Large intestine (tissue), 3 donors: ENCODE measurements around the gene GDPD4. TPM values are rescaled to one million over a fixed set of nuclear protein-coding genes. Genes with fewer than 3 reads are reported as not detected.

ENCODE experiments used
- DNase-seq, 2 donors: peaks; one replicate each; pipeline versions ENCODE4 v3.0.0 to v3.0.0-alpha.2; 2013
- H3K27ac ChIP-seq: one replicate; pipeline ENCODE4 v1.5.1; 2013; ENCODE audit warnings: low read length
- H3K27me3 ChIP-seq: 2 replicates; pipeline ENCODE4 v1.6.1; 2013; ENCODE audit warnings: low read length; ENCODE audit not compliant: control insufficient read depth, insufficient read depth
- H3K36me3 ChIP-seq: 2 replicates; pipeline ENCODE4 v1.6.1; 2013; ENCODE audit warnings: low read length; ENCODE audit not compliant: control insufficient read depth, insufficient read depth
- H3K4me1 ChIP-seq: one replicate; pipeline ENCODE4 v1.6.1; 2013; ENCODE audit warnings: low read length; ENCODE audit not compliant: control insufficient read depth, insufficient read depth
- H3K4me3 ChIP-seq: one replicate; pipeline ENCODE4 v1.5.1; 2013; ENCODE audit warnings: low read length
- H3K9me3 ChIP-seq: one replicate; pipeline ENCODE4 v1.6.1; 2013; ENCODE audit warnings: mild to moderate bottlenecking, low read depth, low read length, moderate library complexity; ENCODE audit not compliant: control insufficient read depth
- WGBS: methylation state at CpG from one replicate; pipeline ENCODE4 v1.1.5; 2013; ENCODE audit warnings: low lambda C conversion rate; ENCODE audit not compliant: insufficient coverage; 5-methylcytosine and 5-hydroxymethylcytosine counted together
- polyA plus RNA-seq: library from polyadenylated mRNA; unstranded; fragments of 120-200 nt; gene quantifications from one replicate; pipeline ENCODE4 v1.2.1, GENCODE V29; 2013

GDPD4 gene
- polyA plus RNA-seq, 1 donor = 5.1 TPM

DNA sequence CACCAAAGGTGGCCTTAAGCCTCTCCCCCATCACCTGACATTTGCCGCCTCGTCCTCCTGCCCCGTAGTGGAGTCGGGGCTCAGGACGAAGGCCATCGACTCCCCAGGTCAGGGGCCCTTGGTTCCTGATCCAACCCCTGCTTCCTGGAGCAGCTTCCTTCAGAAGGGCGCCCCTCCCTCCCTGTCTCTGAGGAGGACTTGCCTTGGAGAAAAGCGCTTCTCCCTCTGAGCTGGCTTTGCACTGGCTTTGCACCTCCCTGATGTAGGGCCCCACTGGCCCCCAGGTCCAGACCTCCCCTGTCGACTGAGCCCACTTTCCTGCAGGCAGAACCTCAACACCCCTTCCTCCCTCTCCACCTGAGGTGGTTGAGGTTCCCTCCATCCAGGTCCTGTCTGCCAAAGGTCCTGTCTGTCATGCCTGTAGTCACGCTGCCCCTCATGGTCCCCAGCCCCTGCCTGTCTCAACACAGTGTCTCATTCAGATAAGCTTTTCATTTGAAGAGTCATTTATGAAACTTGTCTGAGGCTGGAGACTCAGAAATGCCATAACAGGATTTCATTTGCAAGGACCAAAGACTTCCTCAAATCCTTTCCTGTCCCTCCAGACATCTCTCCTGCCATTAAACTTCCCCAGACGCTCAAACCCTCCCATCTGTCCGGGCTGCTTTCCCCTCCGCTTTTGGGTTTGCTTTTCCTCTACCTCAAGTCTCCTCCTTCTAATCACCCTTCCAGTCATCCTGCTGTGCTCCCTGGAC, 95.0 kb downstream of the GDPD4 start:
- Histone ChIP-seq H3K36me3 (peaks cover 75% of the 10 kb centered on the region), H3K27ac (no peak overlapping the region), H3K9me3 (no peaks in the 10 kb centered on the region), H3K4me1 (no peaks in the 10 kb centered on the region), H3K4me3 (no peak overlapping the region), H3K27me3 (no peaks in the 10 kb centered on the region)
- DNase-seq = no peak
- 78% methylated on average over 3 of the region's 13 CpGs for WGBS

GRCh38 chr11:77205467-77206263, 95.8 kb downstream of the GDPD4 start:
- no CpG with 5 or more reads among the region's 30 CpGs for WGBS
- no peaks in the 10 kb centered on the region for H3K27me3 ChIP-seq
- H3K4me1 ChIP-seq = no peaks in the 10 kb centered on the region
- H3K27ac ChIP-seq = no peak overlapping the region
- peaks cover 76% of the 10 kb centered on the region for H3K36me3 ChIP-seq
- H3K4me3 ChIP-seq = no peak overlapping the region
- no peak for DNase-seq
- no peaks in the 10 kb centered on the region for H3K9me3 ChIP-seq

DNA sequence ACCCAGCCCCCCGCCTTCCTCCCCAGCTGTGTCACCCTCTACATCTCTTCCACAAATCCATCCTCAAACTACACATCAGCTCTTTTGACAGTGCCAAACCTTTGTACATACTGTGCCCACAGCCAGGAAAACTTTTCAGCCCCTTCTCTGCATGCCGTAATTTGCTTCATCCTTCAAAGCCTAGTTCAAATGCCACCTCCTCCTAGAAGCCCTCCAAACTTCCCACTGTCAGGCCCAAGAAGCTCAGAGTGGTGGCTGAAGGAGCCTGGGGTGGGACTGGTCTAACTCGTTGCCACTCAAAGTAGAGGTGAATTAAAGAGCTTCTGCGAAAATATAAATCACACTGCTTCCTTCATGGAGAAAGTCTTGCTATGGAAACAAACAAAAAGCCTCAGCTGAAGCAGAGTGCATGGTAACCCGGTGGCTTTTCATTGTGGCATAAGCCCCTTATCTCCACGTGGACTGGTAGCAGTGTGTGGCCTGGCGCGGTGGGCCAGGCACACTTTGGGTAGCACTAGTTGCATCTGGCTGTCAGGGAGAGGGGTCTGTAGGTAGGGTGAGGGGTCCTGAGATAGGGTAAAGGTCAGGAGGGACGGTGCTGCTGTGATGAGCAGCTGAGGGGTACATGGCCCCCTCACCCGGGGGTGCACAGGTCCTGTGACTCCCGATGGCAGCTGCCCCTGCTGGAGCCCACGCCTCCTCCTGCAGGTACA, 96.6 kb downstream of the GDPD4 start:
- no peak for DNase-seq
- Histone ChIP-seq H3K27ac (no peak overlapping the region), H3K27me3 (no peaks in the 10 kb centered on the region), H3K4me1 (no peaks in the 10 kb centered on the region), H3K36me3 (peaks cover 76% of the 10 kb centered on the region), H3K4me3 (no peak overlapping the region), H3K9me3 (no peaks in the 10 kb centered on the region)
- WGBS = 100% methylated on average over 1 of the region's 12 CpGs

DNA sequence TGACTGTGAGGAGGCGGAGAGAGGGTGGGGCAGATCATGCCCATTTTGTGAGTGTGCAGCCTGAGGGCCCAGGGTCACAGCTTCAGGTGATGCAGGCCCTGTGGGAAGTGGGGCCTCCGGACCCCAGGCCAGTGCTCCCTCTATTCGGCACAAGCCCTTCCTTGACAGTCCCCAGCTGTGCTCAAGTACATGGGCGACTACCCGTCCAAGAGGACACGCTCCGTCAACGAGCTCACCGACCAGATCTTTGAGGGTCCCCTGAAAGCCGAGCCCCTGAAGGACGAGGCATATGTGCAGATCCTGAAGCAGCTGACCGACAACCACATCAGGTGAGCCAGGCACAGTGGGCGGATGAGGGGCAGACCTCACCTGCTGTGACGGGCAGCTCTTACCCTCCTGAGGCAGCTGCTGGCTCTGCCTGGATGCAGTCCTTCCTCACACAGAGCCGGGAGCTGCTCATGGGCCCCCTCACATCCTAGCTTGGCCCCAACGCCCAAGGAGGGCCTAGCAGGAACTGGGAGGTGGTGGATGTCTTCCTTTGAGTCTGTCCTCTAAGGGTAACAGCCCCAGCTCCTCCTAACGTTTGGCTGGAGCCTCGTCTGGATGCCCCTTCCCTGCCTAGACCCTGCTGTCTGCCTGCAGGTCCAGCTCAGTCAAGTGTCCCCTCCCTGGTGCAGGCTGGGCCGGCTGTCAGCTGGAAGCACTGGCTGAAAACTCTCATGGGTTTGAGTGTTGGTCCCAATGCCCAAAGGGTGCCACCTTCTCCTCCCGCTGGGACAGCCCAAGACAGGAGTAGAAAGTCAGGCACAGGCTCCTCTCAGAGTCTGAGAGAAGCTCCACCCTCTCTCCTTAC, 97.4 kb downstream of the GDPD4 start:
- DNase-seq = no peak
- no peak overlapping the region for H3K27ac ChIP-seq
- H3K4me3 ChIP-seq = no peak overlapping the region
- H3K36me3 ChIP-seq = peaks cover 79% of the 10 kb centered on the region
- no CpG with 5 or more reads among the region's 20 CpGs for WGBS
- no peaks in the 10 kb centered on the region for H3K27me3 ChIP-seq
- H3K4me1 ChIP-seq = no peaks in the 10 kb centered on the region
- H3K9me3 ChIP-seq = no peaks in the 10 kb centered on the region

DNA sequence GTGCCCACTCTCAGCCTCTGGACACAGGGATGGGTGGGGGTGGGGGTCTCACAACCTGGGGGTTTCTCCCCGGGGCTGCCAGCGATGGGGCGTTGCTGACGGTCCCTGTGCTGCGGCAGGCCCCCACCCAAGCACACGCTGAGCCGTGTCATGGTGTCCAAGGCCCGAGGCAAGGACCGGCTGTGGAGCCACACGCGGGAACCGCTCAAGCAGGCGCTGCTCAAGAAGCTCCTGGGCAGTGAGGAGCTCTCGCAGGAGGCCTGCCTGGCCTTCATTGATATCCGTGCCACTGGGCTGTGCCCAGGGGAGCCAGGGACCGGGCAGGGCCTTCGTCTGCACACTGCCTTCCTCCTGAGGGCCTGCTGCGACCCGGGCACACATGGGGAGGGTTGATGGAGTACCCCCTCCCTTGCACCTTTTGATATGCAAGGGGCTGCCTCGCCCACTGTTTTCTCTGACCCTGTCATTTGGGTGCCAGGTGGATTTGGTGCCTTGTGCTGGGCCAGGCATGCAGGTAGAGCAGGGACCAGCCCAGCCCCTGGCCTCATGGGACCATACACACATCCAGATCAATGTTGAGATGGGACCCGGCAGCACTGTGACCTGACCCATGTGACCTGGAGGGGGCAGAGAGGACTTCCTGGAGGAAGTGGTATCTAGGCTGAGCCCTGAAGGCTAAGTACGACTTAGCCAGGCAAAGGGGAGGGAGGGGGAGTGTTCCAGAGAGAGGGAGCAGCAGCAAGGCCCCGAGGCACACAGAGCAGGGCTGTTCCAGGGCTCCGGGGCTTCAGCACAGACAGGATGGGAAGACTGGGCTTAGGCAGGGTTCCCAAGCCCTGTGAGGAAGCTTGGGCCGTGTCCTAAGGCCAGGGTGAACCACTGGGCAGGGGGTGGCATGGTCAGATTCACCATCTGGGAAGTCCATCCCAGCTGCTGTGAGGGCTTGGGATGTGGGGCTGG, 98.3 kb downstream of the GDPD4 start:
- no peak overlapping the region for H3K27ac ChIP-seq
- H3K4me3 ChIP-seq = no peak overlapping the region
- no peaks in the 10 kb centered on the region for H3K4me1 ChIP-seq
- H3K9me3 ChIP-seq = no peaks in the 10 kb centered on the region
- peaks cover 80% of the 10 kb centered on the region for H3K36me3 ChIP-seq
- no peaks in the 10 kb centered on the region for H3K27me3 ChIP-seq
- no peak for DNase-seq
- WGBS = no CpG with 5 or more reads among the region's 25 CpGs

DNA sequence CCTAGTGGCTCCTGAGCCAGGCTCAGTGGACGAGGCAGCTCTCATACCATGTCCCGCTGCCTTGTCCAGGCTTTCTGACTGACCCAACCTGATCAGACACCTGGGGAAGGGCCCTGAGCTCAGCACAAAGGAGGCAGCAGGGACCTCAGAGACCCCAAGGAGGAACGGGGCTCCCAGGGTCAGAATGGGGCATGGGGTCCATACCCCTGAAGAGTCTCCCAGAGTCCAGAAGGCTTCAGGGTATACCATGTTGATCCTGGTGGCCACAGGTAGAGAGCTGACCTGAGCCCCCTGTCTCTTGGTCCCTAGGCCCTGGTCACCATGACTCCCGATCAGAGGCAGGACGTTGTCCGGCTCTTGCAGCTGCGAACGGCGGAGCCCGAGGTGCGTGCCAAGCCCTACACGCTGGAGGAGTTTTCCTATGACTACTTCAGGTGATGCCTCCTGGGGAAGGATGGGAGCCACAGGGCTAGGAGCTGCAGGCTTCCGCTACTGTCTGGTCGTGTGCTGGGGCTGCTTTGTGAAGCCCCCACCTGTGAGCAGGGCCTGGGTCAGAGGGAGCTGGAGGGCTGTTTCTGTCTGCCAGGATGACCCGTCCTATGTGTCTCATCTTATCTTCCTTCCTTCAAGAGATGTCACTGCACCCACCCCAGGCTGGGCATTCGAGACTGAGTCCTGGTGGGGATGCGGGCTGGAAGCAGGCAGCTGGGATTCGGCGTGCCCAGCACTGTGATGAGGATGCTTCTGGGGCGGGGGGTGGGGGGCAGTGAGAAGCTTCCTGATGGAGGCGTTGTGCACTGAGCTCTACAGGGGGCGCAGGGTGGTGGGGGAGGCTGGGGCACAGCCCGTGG, 99.3 kb downstream of the GDPD4 start:
- WGBS = no CpG with 5 or more reads among the region's 23 CpGs
- H3K27ac ChIP-seq = no peak overlapping the region
- no peaks in the 10 kb centered on the region for H3K27me3 ChIP-seq
- H3K4me3 ChIP-seq = no peak overlapping the region
- H3K4me1 ChIP-seq = no peaks in the 10 kb centered on the region
- no peak for DNase-seq
- H3K9me3 ChIP-seq = no peaks in the 10 kb centered on the region
- H3K36me3 ChIP-seq = peaks cover 78% of the 10 kb centered on the region

- Histone ChIP-seq H3K36me3 (peaks cover 78% of the 10 kb centered on the region), H3K27me3 (no peaks in the 10 kb centered on the region), H3K27ac (no peak overlapping the region), H3K9me3 (no peaks in the 10 kb centered on the region), H3K4me1 (no peaks in the 10 kb centered on the region), H3K4me3 (no peak overlapping the region)
- no peak for DNase-seq
- WGBS = no CpG with 5 or more reads among the region's 11 CpGs
These were observed 100.1 kb downstream of the GDPD4 start for GRCh38 chr11:77201370-77201769.

DNA sequence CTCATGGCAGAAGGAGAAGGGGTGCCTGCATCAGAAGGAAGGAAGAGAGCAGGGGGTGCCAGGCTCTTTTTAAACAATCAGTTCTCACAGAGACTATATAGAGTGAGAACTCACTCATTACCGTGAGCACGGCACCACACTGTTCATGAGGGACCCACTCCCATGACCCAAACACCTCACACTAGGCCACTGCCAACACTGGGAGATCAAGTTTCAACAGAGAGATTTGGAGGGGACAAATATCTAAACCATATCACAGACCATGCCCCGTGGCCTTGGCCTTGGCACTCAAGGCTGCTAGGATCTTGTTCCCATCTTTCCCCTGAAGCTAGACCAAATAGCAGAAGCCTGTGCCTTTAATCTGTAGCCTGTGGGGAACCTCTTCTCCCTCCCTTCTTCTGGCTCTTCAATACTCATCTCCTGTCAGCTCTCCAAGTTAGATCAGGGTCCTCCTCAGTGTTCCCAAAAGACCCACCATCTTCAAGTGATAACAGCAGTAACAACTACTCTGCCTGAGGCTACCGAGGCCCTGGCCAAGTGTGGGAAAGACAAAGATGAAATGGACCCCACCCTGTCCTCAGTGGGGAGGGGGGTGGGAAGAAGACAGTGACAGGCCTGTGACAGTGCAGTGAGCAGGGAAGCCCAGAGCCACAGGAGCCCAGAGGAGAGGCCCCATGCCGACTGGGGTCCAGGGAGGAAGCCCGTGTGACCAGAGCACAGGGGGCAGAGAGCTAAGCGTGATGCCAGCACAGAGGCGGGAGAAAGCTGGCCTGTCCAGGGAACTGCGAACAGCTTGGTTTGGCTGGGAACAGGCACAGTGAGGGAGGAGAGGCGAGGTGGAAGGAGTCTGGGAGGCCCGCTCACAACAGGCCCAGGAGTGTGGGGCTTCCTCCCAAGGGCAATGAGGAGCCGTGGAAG, 100.9 kb downstream of the GDPD4 start:
- no peaks in the 10 kb centered on the region for H3K9me3 ChIP-seq
- H3K27me3 ChIP-seq = no peaks in the 10 kb centered on the region
- no CpG with 5 or more reads among the region's 12 CpGs for WGBS
- H3K4me1 ChIP-seq = no peaks in the 10 kb centered on the region
- DNase-seq = no peak
- H3K36me3 ChIP-seq = peaks cover 75% of the 10 kb centered on the region
- H3K4me3 ChIP-seq = no peak overlapping the region
- no peak overlapping the region for H3K27ac ChIP-seq
